ENCODE measurements around the gene BRCA1.
"Not testable (repeated sequence)": the region's sequence is repeated elsewhere in the genome, so short reads cannot be mapped to it uniquely, and the experiment has no call there.

The BRCA1 gene

DNA sequence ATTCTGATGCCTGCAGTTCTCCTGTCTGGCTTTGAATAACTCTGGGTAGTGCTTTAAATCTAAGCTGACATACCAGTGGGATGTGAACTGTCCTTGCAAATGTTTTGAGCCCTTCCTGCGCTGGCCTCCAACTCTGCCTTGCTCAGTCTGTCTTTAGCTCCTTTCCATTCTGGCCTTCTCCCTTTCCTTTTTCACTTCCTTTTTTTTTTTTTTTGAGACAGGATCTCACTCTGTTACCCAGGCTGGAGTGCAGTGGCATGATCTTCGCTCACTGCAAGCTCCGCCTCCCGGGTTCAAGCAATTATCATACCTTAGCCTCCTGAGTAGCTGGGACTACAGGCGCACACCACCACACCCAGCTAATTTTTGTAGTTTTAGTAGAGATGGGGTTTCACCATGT, 8.3 kb upstream of the BRCA1 start:
- DNase-seq = not testable (repeated sequence)

GRCh38 chr17:43132117-43132516, 7.0 kb upstream of the BRCA1 start:
- no peak for DNase-seq

DNA sequence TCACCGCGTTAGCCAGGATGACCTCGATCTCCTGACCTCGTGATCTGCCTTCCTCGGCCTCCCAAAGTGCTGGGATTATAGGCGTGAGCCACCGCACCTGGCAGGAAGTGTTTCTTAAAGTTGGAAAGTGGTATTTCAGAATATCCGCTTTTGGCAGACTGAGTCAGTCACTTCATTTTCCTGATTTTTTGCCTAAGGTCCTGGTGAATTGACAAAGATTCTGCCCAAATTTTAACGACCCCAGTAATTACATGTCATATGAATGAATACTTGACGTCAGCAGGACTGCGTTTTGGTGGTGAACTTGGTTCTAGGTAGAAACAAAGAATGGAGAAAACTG, 4.5 kb upstream of the BRCA1 start:
- DNase-seq = no peak

DNA sequence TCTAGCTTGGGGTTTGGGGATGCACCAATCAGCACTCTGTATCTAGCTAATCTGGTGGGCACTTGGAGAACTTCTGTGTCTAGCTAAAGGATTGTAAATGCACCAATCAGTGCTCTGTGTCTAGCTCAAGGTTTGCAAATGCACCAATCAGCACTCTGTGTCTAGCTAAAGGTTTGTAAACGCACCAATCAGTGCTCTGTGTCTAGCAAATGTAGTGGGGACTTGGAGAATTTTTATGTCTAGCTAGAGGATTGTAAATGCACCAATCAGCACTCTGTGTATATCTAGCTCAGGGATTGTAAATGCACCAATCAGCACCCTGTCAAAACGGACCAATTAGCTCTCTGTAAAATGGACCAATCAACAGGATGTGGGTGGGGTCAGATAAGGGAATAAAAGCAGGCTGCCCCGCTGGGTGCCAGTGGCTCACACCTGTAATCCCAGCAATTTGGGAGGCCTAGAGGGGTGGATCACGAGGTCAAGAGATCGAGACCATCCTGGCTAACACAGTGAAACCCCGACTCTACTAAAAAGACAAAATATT, 2.2 kb upstream of the BRCA1 start:
- not testable (repeated sequence) for DNase-seq

- DNase-seq = no peak
Measured at GRCh38 chr17:43126911-43127290, 1.7 kb upstream of the BRCA1 start.

DNA sequence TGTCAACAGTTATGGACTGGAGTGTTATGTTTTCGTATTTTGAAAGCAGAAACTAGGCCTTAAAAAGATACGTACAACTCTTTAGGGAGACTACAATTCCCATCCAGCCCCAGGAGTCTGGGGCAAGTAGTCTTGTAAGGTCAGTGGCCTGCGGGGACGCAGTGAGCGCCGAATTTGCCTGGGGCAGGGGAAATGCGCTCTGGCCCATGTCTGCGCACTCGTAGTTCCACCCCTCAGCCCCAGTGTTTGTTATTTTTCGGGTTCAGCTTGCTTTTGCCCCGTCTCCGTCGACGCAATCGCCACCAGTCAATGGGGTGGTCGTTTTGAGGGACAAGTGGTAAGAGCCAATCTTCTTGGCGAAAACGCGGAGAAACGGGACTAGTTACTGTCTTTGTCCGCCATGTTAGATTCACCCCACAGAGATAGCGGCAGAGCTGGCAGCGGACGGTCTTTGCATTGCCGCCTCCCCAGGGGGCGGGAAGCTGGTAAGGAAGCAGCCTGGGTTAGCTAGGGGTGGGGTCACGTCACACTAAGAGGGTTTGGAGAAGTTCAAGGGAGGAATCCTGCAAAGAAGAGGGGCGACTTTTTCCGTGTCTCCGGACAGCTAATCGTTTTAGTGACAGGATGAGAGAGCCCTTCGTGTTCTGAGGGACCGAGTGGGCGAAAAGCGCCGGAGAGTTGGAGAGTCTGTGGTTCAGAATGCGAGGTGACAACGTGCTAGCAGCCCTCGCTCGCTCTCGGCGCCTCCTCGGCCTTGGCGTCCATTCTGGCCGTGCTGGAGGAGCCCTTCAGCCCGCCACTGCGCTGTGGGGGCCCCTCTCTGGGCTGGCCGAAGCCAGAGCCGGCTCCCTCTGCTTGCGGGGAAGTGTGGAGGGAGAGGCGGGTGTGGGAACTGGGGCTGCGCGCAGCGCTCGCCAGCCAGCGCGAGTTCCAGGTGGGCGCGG, 1.1 kb upstream of the BRCA1 start:
- no peak for DNase-seq

DNA sequence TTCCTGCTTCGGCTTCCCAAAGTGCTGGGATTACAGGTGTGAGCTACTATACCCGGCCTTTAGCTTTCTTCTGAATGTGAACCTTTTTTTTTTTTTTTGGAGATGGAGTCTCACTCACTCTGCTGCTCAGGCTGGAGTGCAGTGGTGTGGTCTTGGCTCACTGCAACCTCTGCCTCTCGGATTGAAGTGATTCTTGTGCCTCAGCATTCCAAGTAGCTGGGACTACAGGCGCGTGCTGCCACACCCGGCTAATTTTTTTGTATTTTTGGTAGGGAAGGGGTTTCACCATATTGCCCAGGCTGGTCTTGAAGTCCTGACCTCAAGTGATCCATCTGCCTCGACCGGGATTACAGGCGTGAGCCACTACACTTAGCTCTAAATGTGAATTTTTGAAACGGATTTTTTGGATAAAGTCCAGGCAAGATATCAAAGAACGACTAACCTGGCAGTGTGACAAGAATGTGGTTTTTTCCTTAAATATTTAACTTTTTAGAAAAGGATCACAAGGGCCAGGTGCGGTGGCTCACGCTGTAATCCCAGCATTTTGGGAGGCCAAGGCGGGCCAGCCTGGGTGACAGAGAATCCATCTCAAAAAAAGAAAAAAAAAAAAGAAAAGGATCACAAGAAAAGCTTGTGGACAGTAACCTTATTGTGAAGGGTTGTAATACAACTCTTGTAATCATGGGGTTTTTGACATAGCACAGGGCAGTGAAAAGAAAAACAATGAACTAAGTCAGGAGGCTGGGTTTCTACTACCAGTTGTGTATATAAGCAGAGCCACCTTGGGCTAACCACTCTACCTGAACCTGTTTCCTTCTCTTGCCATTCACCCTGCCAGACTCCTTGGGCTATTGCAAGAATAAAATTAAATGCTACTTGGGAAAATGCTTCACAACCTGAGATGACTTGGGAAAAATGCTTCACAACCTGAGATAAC, 6.2 kb downstream of the BRCA1 start:
- no peak for DNase-seq

GRCh38 chr17:43114151-43114552, 11.0 kb downstream of the BRCA1 start:
- no peak for DNase-seq

DNA sequence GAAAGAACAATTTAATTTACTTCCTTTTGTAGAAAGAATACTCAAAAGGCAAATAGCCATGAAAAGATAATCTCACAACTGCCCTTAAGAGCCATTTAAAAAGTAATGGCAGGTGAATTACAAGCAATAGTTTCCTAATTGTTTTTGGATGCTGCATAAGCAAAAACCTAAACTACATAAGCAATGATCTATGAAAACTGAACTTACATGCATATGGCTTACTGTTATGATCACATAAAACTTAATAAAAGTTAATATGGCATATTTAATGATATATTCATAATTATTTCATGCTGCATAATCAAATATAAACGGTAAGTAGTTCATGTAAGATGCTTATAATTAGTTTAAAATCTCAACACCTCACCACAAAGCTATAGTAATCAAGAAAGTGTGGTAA, 18.6 kb downstream of the BRCA1 start:
- no peak for DNase-seq

DNA sequence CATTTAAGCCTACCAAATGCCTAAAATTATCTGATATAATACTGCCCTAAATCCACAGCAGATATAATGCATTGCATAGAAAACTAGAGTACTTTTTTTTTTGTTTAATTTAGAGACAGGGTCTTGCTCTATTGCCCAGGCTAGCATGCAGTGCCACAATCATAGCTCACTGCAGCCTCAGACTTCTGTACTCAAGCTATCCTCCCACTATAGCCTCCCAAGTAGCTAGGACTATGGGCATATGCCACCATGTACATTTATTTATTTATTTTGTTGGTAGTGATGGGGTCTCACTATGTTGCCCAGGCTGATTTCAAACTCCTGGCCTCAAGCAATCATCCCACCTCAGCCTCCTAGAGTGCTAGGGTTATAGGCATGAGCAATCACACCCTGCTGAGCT, 20.0 kb downstream of the BRCA1 start:
- no peak for DNase-seq

- no peak for DNase-seq
Measured at GRCh38 chr17:43104665-43105064, 20.5 kb downstream of the BRCA1 start.

DNA sequence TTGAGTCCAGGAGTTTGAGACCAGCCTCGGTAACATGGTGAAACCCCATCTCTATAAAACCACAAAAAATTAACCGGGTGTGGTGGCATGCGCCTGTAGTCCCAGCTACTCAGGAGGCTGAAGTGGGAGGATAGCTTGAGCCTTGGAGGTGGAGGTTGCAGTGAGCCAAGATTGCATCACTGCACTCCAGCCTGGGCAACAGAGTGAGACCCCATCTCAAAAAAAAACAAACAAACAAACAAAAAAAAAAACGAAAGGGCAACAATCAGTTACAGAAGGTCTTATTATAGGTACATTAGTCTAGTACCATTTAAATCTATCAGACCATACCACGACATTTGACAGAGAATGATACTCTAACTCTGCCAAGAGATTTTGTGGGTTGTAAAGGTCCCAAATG, 29.8 kb downstream of the BRCA1 start:
- DNase-seq = not testable (repeated sequence)

DNA sequence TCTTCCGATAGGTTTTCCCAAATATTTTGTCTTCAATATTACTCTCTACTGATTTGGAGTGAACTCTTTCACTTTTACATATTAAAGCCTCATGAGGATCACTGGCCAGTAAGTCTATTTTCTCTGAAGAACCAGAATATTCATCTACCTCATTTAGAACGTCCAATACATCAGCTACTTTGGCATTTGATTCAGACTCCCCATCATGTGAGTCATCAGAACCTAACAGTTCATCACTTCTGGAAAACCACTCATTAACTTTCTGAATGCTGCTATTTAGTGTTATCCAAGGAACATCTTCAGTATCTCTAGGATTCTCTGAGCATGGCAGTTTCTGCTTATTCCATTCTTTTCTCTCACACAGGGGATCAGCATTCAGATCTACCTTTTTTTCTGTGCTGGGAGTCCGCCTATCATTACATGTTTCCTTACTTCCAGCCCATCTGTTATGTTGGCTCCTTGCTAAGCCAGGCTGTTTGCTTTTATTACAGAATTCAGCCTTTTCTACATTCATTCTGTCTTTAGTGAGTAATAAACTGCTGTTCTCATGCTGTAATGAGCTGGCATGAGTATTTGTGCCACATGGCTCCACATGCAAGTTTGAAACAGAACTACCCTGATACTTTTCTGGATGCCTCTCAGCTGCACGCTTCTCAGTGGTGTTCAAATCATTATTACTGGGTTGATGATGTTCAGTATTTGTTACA, 30.9 kb downstream of the BRCA1 start:
- DNase-seq = no peak

DNA sequence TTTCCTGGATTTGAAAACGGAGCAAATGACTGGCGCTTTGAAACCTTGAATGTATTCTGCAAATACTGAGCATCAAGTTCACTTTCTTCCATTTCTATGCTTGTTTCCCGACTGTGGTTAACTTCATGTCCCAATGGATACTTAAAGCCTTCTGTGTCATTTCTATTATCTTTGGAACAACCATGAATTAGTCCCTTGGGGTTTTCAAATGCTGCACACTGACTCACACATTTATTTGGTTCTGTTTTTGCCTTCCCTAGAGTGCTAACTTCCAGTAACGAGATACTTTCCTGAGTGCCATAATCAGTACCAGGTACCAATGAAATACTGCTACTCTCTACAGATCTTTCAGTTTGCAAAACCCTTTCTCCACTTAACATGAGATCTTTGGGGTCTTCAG, 32.3 kb downstream of the BRCA1 start:
- no peak for DNase-seq

GRCh38 chr17:43090022-43090421, 35.1 kb downstream of the BRCA1 start:
- no peak for DNase-seq

DNA sequence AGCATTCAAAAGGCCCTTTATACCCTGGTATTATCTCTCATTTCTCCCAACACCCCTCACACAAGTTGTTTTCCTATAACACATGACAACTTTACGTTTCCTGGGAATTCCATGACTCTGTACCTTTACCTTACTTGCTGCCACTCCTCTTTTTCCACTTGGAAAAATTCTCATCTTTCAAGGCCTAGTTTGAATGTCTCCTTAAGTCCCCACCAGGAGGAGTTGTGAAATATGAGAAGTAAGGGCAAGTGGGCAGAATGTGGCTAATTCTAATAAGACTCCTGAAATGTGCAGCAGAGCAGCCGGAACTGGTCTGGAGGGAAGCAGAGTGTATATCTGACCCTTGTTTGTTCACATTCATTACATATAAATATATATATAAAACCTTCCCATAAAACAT, 39.7 kb downstream of the BRCA1 start:
- no peak for DNase-seq

DNA sequence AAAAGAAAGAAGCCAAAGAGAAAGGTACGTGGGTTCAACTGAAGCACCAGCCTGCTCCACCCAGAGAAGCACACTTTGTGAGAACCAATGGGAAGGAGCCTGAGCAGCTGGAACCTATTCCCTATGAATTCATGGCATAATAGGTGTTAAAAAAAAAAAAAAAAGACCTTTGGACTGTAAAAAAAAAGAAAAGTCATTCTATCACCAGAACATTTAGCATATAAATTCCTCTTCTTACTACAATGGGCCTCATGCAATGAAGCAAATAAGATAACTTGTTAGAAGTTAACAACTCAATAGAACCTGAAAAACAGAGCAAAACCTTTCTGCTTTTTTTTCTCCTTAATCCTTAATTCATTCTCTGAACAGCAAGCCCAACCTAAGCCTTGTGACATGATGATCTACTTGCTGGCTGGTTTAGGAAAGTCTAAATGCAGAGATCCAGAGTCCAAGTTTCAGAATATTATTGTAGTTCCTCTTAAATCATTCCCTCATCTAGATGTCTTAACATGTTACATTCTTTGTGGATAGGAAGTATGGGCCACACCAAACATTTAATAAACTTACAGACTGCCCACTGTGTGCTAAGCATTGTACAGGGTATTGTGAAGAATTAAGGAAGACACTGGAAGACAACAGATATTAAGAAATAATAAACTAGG, 45.4 kb downstream of the BRCA1 start:
- DNase-seq = no peak

GRCh38 chr17:43074869-43075268, 50.3 kb downstream of the BRCA1 start:
- DNase-seq = no peak

GRCh38 chr17:43070872-43071271, 54.3 kb downstream of the BRCA1 start:
- no peak for DNase-seq

GRCh38 chr17:43070257-43070656, 54.9 kb downstream of the BRCA1 start:
- DNase-seq = no peak

GRCh38 chr17:43069368-43069898, 55.7 kb downstream of the BRCA1 start:
- DNase-seq = no peak
